Stimulated activated naive CD4-positive, alpha-beta T cell treated with Interleukin-2 at 50 U/mL for 16 hours (primary cell): Measurements from ENCODE around the gene APOBR.
"Not testable (repeated sequence)": the region's sequence is repeated elsewhere in the genome, so short reads cannot be mapped to it uniquely, and the experiment has no call there.

Experiments
- DNase-seq: peaks from one replicate; lab custom pipeline; 2025; lab: John Stamatoyannopoulos, UW

The APOBR gene

GRCh38 chr16:28494121-28494851, at the start of gene APOBR:
Gene APOBR (plus strand): TSS chr16:28494643. CDS start chr16:28494682, 39 bp downstream.
- peak; percentile 88 for DNase-seq

DNA sequence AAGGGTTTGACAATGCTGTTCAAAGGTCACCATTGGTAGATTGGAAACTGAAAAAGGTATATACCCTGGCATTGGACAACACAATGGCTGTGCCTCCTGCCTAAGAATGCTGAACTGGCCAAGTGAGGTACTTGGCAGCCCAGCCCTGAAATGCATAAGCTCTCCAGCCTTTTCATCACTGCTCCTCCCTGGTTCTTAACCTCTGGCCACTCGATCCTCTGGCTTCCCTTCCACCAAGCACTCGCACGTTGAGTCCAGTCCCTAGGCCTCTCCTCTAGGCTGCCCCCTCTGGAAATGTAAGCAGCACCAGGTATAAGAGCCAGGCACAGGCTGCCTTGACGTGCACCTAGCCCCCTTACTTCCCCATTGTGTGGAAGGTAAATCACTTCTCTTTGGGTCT, 48.1 kb upstream of the APOBR start:
- not testable (repeated sequence) for DNase-seq

DNA sequence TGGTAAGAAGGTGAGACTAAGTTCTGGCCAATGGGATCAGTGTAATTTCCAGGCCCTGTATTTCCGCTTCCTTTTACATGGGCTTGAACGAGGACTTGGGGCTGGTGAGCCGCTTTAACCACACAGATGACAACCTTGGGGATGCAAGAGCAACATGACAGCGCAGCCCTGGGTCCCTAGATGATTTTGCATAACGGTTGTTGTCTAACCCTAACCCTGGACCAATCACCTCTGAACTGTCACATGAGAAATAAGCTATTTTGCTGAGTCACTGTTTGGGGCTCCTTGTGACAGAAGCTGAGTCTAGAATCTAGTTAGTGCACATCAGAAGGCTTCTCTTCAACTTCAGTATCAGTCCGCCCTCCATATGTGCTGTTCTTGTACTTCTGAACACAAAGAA, 47.4 kb upstream of the APOBR start:
- not testable (repeated sequence) for DNase-seq

DNA sequence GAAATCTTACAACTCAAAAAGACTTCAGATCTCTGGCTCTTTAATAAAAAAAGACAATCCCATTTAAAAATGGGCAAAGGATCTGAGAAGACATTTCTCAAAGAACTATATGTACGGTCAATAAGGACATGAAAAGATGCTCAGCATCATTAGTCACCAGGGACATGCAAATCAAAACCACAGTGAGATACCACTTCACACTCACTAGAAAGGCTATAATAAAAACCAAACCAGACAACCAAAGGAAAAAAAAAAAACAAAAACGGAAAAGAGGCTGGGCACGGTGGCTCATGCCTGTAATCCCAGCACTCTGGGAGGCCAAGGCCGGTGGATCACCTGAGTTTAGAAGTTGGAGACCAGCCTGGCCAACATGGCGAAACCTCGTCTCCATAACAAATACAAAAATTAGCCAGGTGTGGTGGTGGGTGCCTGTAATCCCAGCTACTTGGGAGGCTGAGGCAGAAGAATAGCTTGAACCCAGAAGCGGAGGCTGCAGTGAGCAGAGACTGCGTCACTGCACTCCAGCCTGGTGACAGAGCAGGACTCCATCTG, 20.7 kb upstream of the APOBR start:
- no peak for DNase-seq

DNA sequence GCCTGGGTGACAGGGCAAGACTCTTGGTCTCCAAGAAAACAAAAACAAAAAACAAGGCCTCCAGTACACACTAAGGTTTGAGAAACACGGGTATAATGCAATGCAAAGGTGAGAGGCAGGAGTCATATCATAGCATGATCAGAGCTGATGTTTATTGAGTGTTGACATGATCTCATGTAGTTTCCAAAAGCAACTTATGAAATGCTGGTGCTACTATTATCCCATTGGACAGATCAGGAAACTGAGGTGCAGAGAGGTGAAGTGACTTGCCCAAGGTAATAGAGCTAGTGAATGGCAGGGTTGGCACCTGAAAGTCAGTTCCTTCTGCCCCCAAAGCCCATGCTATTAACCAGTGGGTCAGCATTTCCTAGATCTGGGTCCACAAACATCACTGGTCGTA, 19.2 kb upstream of the APOBR start:
- DNase-seq, result no peak

DNA sequence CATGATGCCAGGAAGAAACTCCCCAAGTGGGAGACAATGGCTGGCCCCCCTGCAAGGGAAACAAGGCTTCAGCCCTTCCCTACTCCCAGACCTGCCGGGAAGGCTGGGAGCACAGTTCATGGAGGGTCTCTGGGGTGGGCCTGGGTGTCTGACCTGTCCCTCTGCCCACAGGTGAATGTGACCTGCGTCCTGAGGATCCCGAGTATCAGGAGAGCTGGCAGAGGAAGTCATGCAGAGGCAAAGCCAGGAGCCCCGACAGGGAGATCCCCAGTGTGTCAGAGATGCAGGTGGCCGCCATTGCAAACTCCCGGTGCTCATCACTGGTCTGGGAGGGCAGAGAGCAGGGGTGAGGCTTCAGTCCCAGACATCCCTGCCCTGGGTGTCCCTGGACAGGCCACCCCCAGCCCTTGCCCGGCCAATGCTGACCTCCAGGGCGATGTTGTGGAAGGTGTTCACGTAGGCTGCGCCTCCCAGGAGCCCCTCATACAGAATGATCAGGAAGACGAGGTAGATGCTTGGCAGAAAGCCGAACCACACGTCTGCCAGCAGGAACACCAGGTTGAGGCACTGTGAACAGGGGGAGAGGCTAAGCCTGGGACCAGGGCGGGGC, 17.0 kb upstream of the APOBR start:
- DNase-seq, result no peak

DNA sequence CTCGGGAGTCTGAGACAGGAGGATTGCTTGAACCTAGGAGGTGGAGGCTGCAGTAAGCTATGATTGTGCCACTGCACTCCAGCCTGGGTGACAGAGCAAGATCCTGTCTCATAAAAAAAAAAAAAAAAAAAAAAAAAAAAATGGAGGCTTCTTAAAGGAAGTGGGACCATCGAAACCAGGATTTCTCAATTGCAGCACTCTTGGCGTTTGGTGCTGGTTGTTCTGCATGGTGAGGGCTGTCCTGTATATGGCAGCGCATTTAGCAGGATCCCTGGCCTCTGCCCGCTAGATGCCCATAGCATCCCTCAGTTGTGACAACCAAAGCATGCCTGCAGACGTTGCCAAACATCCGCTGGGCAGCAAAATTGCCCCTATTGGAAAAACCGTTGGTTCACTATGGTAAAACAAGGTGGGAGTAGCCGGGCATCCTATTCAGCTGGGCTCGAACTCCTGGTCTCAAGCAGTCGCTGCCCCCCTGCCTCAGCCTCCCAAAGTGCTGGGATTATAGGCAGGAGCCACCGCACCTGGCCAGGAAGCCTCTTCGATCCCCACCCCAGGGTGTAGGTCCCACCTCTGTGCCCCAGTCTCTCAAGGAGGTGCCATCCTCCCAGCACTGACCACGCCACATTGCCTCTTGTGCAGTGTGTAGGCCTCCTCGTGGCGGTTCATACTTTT, 15.8 kb upstream of the APOBR start:
- DNase-seq, result no peak

DNA sequence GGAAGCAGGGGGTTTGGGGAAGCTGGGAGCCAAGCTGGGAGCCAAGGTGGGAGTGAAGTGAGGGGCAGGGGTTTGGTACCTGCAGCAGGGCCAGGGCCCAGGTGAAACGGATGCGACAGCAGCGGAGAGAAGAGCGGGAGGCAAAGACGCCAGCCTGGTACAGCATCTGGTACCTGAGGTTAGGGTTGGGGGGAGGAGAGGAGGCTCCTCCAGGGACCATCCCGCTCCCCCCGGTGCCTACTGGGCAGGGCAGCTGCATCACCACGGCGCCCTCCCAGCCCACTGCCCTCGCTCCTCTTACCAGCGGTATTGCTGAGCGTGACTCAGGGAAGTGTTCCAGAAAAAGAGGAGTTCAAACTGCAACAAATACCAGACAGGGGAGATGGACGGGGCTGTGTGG, 12.4 kb upstream of the APOBR start:
- DNase-seq, result no peak

DNA sequence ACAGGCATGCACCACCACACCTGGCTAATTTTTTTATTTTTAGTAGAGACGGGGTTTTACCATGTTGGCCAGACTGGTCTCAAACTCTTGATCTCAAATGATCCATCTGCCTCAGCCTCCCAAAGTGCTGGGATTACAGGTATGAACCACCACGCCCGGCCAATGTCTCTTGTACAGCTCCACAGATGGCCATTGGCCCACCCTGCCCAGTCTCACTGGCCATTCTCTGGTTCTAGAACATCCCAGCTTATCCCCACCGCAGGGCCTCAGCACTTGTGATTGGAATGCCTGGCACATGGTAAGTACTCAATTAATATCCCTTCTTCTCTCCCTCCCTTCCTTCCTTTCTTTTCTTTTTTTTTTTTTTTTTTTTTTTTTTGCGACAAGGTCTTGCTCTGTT, 11.1 kb upstream of the APOBR start:
- DNase-seq, result not testable (repeated sequence)

GRCh38 chr16:28486266-28486665, 8.2 kb upstream of the APOBR start:
- DNase-seq, result no peak

- DNase-seq, result no peak
These were observed 3.0 kb upstream of the APOBR start for GRCh38 chr16:28491230-28491969.

GRCh38 chr16:28491970-28492474, 2.4 kb upstream of the APOBR start, which contains the start of gene CLN3:
Gene CLN3 (minus strand): TSS chr16:28492074. CDS start chr16:28491759, 315 bp downstream.
- peak; percentile 87 for DNase-seq

GRCh38 chr16:28492511-28492910, 1.9 kb upstream of the APOBR start:
- no peak for DNase-seq

DNA sequence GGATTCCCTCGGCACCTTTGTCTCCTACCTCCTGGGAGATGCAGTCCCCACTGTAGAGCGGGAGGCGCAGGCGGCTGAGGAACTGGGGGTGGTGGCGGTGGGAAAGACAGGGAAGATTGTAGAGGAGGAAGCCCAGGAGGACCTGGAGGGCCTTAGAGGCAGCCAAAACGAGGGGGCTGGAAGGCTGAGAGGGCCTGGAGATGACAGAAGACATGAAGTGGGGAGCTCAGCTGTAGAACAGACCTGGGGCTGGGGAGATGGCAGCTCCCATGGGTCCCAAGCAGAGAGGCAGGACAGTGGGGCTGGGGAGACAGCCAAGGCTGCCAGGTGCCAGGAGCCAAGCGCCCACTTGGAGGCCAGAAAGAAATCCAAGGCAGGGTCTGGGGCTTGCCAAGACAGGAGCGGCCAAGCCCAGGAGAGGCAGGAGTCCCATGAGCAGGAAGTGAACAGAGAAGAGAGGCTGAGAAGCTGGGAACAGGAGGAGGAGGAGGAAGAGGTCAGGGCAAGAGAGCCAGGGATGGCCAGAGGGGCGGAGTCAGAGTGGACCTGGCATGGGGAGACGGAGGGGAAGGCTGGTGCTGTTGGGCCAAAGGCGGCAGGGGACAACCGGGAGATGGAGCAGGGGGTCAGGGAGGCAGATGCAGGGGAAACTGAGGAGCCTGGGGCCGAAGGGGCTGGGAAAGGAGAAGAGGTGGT, 803 bp downstream of the APOBR start:
- no peak for DNase-seq

DNA sequence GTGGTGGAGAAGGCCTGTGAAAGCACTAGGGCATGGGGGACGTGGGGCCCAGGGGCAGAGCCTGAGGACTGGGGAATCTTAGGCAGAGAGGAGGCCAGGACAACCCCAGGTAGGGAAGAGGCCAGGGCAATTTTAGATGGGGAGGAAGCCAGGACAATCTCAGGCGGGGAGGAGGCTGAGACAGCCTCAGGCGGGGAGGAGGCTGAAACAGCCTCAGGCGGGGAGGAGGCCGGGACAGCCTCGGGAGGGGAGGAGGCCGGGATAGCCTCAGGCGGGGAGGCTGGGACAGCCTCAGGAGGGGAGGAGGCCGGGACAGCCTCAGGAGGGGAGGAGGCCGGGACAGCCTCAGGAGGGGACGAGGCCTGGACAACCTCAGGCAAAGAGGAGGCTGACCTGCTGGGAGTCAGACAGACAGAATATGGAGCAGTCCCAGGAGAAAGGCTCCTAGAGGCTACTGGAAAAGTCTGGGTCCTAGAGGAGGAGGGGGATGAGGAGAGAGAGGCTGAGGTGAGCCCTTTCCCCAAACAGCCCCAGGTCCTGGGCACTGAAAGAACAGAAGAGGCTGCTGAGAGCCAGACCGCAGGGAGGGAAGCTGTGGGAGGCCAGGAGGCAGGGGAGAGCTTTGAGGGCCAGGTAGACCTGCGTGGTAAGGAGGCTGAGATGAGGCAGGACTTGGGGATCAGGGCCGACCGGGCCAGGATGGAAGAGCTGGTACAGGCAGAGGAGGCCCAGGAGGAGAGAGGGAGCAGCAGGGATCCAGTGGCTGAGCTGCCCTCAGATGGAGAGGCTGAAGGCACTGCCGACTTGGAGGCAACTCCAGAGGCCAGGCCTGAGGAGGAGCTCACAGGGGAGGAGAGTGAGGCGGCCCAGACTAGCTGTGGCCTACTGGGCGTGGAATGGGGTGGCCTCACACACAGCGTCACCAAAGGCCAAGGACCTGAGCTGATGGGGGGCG, 1.6 kb downstream of the APOBR start:
- no peak for DNase-seq

DNA sequence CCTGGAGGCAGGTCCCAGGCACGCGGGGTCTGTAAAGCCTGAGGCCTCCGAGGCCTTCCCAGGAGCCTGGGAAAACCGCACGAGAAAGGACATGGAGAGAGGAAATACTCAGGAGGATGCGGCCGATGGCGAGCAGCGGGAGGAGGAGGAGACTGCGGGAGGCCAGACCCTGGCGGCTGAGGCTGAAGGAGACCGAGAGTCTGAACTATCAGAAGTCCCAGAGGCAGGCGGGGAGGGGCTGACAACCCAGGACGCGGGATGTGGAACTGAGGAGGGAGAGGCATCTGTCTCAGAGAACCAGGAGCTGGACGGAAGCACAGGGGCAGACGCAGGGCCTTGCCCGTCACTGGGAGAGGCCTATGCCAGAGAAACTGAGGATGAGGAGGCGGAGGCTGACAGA, 2.4 kb downstream of the APOBR start:
- no peak for DNase-seq

- no peak for DNase-seq
These were observed 2.9 kb downstream of the APOBR start for GRCh38 chr16:28497386-28497785.

GRCh38 chr16:28497861-28498599, 3.6 kb downstream of the APOBR start:
- DNase-seq, result no peak

DNA sequence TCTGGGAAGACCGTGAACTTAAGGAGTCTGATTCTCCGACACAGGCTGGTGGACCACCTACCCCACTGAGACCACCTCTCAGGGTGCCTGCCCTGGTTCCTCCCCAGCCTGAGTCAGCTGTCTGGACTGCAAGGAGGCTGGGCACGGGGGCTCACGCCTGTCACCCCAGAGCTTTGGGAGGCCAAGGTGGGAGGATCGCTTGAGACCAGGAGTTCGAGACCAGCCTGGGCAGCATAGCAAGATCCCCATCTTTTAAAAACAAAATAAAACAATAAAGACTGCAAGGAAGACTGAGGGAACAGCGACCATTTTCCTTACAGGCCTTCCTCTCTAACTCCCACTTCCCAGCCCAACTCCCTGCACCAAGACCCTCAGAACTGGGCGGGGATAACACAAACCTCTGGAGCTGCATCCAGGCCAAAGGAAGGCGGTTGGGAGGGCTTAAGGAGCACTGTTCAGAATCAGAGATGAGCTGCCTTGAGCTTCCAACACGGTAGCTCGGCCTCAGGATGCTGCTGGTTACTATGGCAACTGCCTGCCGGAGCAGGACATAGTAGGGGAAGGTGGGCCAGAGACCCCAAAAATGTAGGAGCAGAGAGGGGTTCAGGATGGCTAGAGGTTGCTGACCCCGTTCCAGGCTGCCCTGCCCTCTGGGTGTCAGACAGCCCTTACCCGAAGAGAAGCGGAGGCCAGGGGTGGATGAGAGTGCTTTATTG, 4.4 kb downstream of the APOBR start:
- no peak for DNase-seq
